T1000 (cell line): ENCODE data around the gene RAB3A.
A peak's percentile ranks its signal among the peaks of the same experiment; 100 is the strongest.

ENCODE experiments used
- DNase-seq: peaks from one replicate; lab custom pipeline; 2025; ENCODE audit warnings: mixed read lengths; lab: John Stamatoyannopoulos, UW

Gene RAB3A

GRCh38 chr19:18197306-18197705 is 6.5 kb downstream of the RAB3A start:
- no peak for DNase-seq

GRCh38 chr19:18196511-18196845 is 7.4 kb downstream of the RAB3A start:
- DNase-seq, result no peak

GRCh38 chr19:18194554-18195238 is 9.1 kb downstream of the RAB3A start:
- DNase-seq, result no peak

GRCh38 chr19:18194181-18194530 is 9.7 kb downstream of the RAB3A start:
- DNase-seq, result no peak

- DNase-seq, result no peak
Measured at GRCh38 chr19:18193388-18194180, 10.3 kb downstream of the RAB3A start.

- DNase-seq, result peak; percentile 98
Measured at GRCh38 chr19:18192673-18193387, 11.0 kb downstream of the RAB3A start, which contains the start of gene MPV17L2. MPV17L2 (plus strand) TSS chr19:18193218; CDS start chr19:18193282, 64 bp downstream.

GRCh38 chr19:18191640-18192062 is 12.2 kb downstream of the RAB3A start:
- DNase-seq, result no peak

- no peak for DNase-seq
Measured at GRCh38 chr19:18190278-18190677, 13.6 kb downstream of the RAB3A start.

GRCh38 chr19:18185538-18185937 is 18.3 kb downstream of the RAB3A start:
- no peak for DNase-seq

- DNase-seq, result no peak
Measured at GRCh38 chr19:18183529-18183928, 20.3 kb downstream of the RAB3A start.

GRCh38 chr19:18179957-18180356 is 23.9 kb downstream of the RAB3A start:
- no peak for DNase-seq

- DNase-seq, result no peak
Measured at GRCh38 chr19:18176367-18177310, 27.2 kb downstream of the RAB3A start.

GRCh38 chr19:18174983-18175382 is 28.9 kb downstream of the RAB3A start:
- no peak for DNase-seq

- DNase-seq, result no peak
Measured at GRCh38 chr19:18173572-18174288, 30.1 kb downstream of the RAB3A start, which contains the start of gene IFI30. IFI30 (plus strand) TSS chr19:18173813; CDS start chr19:18173842, 29 bp downstream.

GRCh38 chr19:18173054-18173571 is 30.7 kb downstream of the RAB3A start:
- DNase-seq, result no peak

GRCh38 chr19:18172331-18173053 is 31.4 kb downstream of the RAB3A start:
- no peak for DNase-seq

- DNase-seq, result no peak
Measured at GRCh38 chr19:18171605-18172327, 32.1 kb downstream of the RAB3A start.

GRCh38 chr19:18170714-18171255 is 33.1 kb downstream of the RAB3A start:
- no peak for DNase-seq
